B cell (primary cell): Measurements from ENCODE around the gene ATF3.

Experiments
- EZH2 ChIP-seq: IDR thresholded peaks from 2 replicates; pipeline ENCODE4 v1.6.1; 2012; ENCODE audit warnings: borderline replicate concordance, low read depth, mild to moderate bottlenecking, moderate library complexity, low read length; ENCODE audit not compliant: insufficient read depth, poor library complexity, severe bottlenecking
- TF ChIP-seq, protein P1 (sequence below): fragments of 200-600 bp; IDR thresholded peaks from one replicate; pipeline ENCODE4 v1.8.0; 2022; ENCODE audit warnings: antibody characterized with exemption, mild to moderate bottlenecking

DNA sequence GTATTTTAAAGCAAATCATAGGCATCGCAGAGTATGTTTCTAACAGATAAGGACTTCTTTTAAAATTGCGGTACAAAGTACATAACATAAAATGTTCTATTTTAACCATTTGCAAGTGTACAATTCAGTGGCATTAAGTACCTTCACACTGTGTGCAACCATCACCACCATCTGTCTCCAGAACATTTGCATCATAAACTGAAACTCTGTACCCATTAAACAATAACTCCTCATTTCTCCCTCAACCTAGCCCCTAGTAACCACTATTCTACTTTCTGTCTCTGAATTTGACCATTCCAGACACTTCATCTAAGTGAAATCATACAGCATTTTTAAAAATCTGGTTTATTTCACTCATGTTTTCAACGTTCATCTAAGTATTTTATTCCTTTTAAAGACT is 16.6 kb upstream of the ATF3 start:
- TF ChIP-seq, protein P1, sequence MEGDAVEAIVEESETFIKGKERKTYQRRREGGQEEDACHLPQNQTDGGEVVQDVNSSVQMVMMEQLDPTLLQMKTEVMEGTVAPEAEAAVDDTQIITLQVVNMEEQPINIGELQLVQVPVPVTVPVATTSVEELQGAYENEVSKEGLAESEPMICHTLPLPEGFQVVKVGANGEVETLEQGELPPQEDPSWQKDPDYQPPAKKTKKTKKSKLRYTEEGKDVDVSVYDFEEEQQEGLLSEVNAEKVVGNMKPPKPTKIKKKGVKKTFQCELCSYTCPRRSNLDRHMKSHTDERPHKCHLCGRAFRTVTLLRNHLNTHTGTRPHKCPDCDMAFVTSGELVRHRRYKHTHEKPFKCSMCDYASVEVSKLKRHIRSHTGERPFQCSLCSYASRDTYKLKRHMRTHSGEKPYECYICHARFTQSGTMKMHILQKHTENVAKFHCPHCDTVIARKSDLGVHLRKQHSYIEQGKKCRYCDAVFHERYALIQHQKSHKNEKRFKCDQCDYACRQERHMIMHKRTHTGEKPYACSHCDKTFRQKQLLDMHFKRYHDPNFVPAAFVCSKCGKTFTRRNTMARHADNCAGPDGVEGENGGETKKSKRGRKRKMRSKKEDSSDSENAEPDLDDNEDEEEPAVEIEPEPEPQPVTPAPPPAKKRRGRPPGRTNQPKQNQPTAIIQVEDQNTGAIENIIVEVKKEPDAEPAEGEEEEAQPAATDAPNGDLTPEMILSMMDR: no peak
- TF ChIP-seq EZH2: no peak
